DOHH2 (cell line): ENCODE measurements around the gene PDE4D.
A peak's percentile ranks its signal among the peaks of the same experiment; 100 is the strongest.

Source experiments
- H3F3A ChIP-seq: fragments of 200-600 bp; sonication (generic), shearing (Covaris generic); 2 replicates; pipeline ENCODE4 v1.6.0; 2016; ENCODE audit warnings: antibody characterized with exemption, mild to moderate bottlenecking; ENCODE audit not compliant: control insufficient read depth, insufficient read depth
- H3K27ac ChIP-seq: fragments of 200-600 bp; sonication (generic); 2 replicates; pipeline ENCODE4 v1.5.1; 2014; ENCODE audit warnings: low read depth, mild to moderate bottlenecking, low read length, moderate library complexity
- H3K27me3 ChIP-seq: fragments of 200-600 bp; sonication (generic); 2 replicates; pipeline ENCODE4 v1.6.1; 2014; ENCODE audit warnings: mild to moderate bottlenecking, low read length, mixed read lengths; ENCODE audit not compliant: control insufficient read depth
- H3K36me3 ChIP-seq: fragments of 200-600 bp; sonication (generic); 2 replicates; pipeline ENCODE4 v1.6.1; 2014; ENCODE audit warnings: mild to moderate bottlenecking, low read length, moderate library complexity, mixed read lengths; ENCODE audit not compliant: control insufficient read depth
- H3K4me1 ChIP-seq: fragments of 200-600 bp; sonication (generic); 2 replicates; pipeline ENCODE4 v1.6.1; 2014; ENCODE audit warnings: mild to moderate bottlenecking, low read length, mixed read lengths; ENCODE audit not compliant: control insufficient read depth
- H3K4me2 ChIP-seq: fragments of 200-600 bp; sonication (generic); 2 replicates; pipeline ENCODE4 v1.6.0; 2014; ENCODE audit warnings: mild to moderate bottlenecking, low read length, moderate library complexity
- H3K4me3 ChIP-seq: fragments of 200-600 bp; sonication (generic); 2 replicates; pipeline ENCODE4 v1.5.1; 2014; ENCODE audit warnings: mild to moderate bottlenecking, low read length, mixed read lengths
- H3K79me2 ChIP-seq: fragments of 200-600 bp; sonication (generic); 2 replicates; pipeline ENCODE4 v1.6.1; 2014; ENCODE audit warnings: mild to moderate bottlenecking, low read length, mixed read lengths; ENCODE audit not compliant: control insufficient read depth
- H3K9me2 ChIP-seq: fragments of 200-600 bp; sonication (generic); replicated peaks from 2 replicates; pipeline ENCODE4 v1.6.1; 2014; ENCODE audit warnings: mild to moderate bottlenecking, low read length, mixed read lengths; ENCODE audit not compliant: control insufficient read depth
- H3K9me3 ChIP-seq: fragments of 200-600 bp; sonication (generic); 2 replicates; pipeline ENCODE4 v1.6.1; 2014; ENCODE audit warnings: antibody characterized with exemption, low read length, mixed read lengths; ENCODE audit not compliant: control insufficient read depth, insufficient read depth
- H4K20me1 ChIP-seq: fragments of 200-600 bp; sonication (generic); 2 replicates; pipeline ENCODE4 v1.6.0; 2014; ENCODE audit warnings: low read depth, mild to moderate bottlenecking, antibody characterized with exemption, low read length, moderate library complexity; ENCODE audit not compliant: control insufficient read depth, insufficient read depth
- CTCF ChIP-seq: fragments of 200-600 bp; sonication (generic); IDR thresholded peaks from one replicate; pipeline ENCODE4 v1.5.1; 2014; ENCODE audit warnings: antibody characterized with exemption, mild to moderate bottlenecking, low read depth, low read length; ENCODE audit not compliant: poor library complexity, severe bottlenecking
- EZH2phosphoT487 ChIP-seq: fragments of 200-600 bp; sonication (generic); IDR thresholded peaks from 2 replicates; pipeline ENCODE4 v1.6.1; 2017; ENCODE audit warnings: borderline replicate concordance, mild to moderate bottlenecking, antibody characterized with exemption, low read length, moderate library complexity, mixed read lengths

Gene PDE4D

GRCh38 chr5:59042201-59043055 is 851.1 kb downstream of the PDE4D start:
- Histone ChIP-seq H3K4me3 (no peak overlapping the region), H3K79me2 (peaks cover 15% of the 10 kb centered on the region), H3K9me3 (no peaks in the 10 kb centered on the region), H3K27me3 (peaks cover 6% of the 10 kb centered on the region; the same call in 1 of the 2 replicates), H3K4me1 (peaks cover 31% of the 10 kb centered on the region), H3K27ac (no peak overlapping the region), H3K4me2 (no peak overlapping the region), H3K9me2 (no peaks in the 10 kb centered on the region), H4K20me1 (no peaks in the 10 kb centered on the region), H3F3A (peaks cover 7% of the 10 kb centered on the region), H3K36me3 (peaks cover 6% of the 10 kb centered on the region; the same call in 1 of the 2 replicates)
- TF ChIP-seq EZH2phosphoT487 (no peak), CTCF (no peak)

- no peak overlapping the region for H3K4me3 ChIP-seq
- peaks cover 20% of the 10 kb centered on the region for H3K79me2 ChIP-seq
- H3K36me3 ChIP-seq = peaks cover 6% of the 10 kb centered on the region; the same call in 1 of the 2 replicates
- H4K20me1 ChIP-seq = no peaks in the 10 kb centered on the region
- H3K4me1 ChIP-seq = peaks cover 41% of the 10 kb centered on the region
- peaks cover 6% of the 10 kb centered on the region; the same call in 1 of the 2 replicates for H3K27me3 ChIP-seq
- no peaks in the 10 kb centered on the region for H3K9me3 ChIP-seq
- no peak overlapping the region for H3K27ac ChIP-seq
- peaks cover 7% of the 10 kb centered on the region for H3F3A ChIP-seq
- TF ChIP-seq CTCF (no peak), EZH2phosphoT487 (no peak)
- H3K9me2 ChIP-seq = no peaks in the 10 kb centered on the region
- no peak overlapping the region for H3K4me2 ChIP-seq
Measured at GRCh38 chr5:59041355-59041754, 852.2 kb downstream of the PDE4D start.

- Histone ChIP-seq H3K36me3 (peaks cover 9% of the 10 kb centered on the region; the same call in 1 of the 2 replicates), H3K79me2 (peaks cover 24% of the 10 kb centered on the region), H3K4me2 (peak overlapping the region; percentile 88), H3K9me2 (no peaks in the 10 kb centered on the region), H3K4me1 (peaks cover 47% of the 10 kb centered on the region), H3K27me3 (peaks cover 6% of the 10 kb centered on the region; the same call in 1 of the 2 replicates), H4K20me1 (no peaks in the 10 kb centered on the region), H3F3A (peaks cover 7% of the 10 kb centered on the region), H3K4me3 (peak overlapping the region; percentile 89), H3K9me3 (no peaks in the 10 kb centered on the region), H3K27ac (no peak overlapping the region)
- TF ChIP-seq CTCF (no peak), EZH2phosphoT487 (no peak)
Measured at GRCh38 chr5:59040804-59041201, 852.7 kb downstream of the PDE4D start.
